Ascending aorta (tissue), 2 donors: ENCODE data around the gene DDX46. TPM values are rescaled to one million over a fixed set of nuclear protein-coding genes. Genes with fewer than 3 reads are reported as not detected.

Experiments
- DNase-seq, 2 donors: peaks; one replicate each; pipeline ENCODE4 v3.0.0-alpha.2; 2019; ENCODE audit warnings: low spot score in 2 of 2
- H3K27ac ChIP-seq, 2 donors: fragments of 200-600 bp; sonication (generic); one replicate each; pipeline ENCODE4 v1.5.1; 2016 to 2017; ENCODE audit warnings: mild to moderate bottlenecking in 1 of 2
- H3K27me3 ChIP-seq: fragments of 200-600 bp; sonication (generic); one replicate; pipeline ENCODE4 v1.5.1; 2017
- H3K36me3 ChIP-seq, 2 donors: fragments of 200-600 bp; sonication (generic); one replicate each; pipeline ENCODE4 v1.5.1; 2016
- H3K4me1 ChIP-seq, 2 donors: fragments of 200-600 bp; sonication (generic); one replicate each; pipeline ENCODE4 v1.5.1; 2016 to 2017; ENCODE audit warnings: mild to moderate bottlenecking in 1 of 2
- H3K4me3 ChIP-seq, 2 donors: fragments of 200-600 bp; sonication (generic); one replicate each; pipeline ENCODE4 v1.5.1; 2016 to 2017; ENCODE audit warnings: mild to moderate bottlenecking in 1 of 2
- H3K9me3 ChIP-seq, 2 donors: fragments of 200-600 bp; sonication (generic); one replicate each; pipeline ENCODE4 v1.5.1; 2016
- CTCF ChIP-seq, 3 experiments: fragments of 200-600 bp in 2 of 3; fragments of 450-650 bp in 1 of 3; sonication (generic) in 2 of 3; IDR thresholded peaks; one replicate each; pipeline ENCODE4 v1.5.1; 2016 to 2019; ENCODE audit warnings: antibody characterized with exemption in 3 of 3, mild to moderate bottlenecking in 1 of 3, moderate library complexity in 1 of 3
- intact Hi-C: fragments of 100-400 bp; cut with DNase I; formaldehyde crosslinking; loops from one replicate; pipeline ENCODE4 v1.15.1; 2023
- total RNA-seq: library from RNA; depleted of rRNA; stranded (reverse); fragments of >200 nt; gene quantifications from one replicate; pipeline ENCODE4 v1.1.0, GENCODE V29; 2016

The DDX46 gene
- total RNA-seq, 1 donor from 2014 or later: 84.1 TPM

- intact Hi-C loops: loop anchor here (10.0 kb wide), 2 partner anchors 139 to 499 kb away; partner anchors contain the start of genes CAMLG and UBE2B
Observed at GRCh38 chr5:134873494-134873893, 114.9 kb downstream of the DDX46 start.

GRCh38 chr5:134873987-134874830 lies 115.6 kb downstream of the DDX46 start, which contains the start of gene TXNDC15:
TSS of gene TXNDC15 (plus strand) at chr5:134874371. CDS start at chr5:134874428, 57 bp downstream.
- intact Hi-C loops: loop anchor here (1.0 to 10.0 kb wide), 4 partner anchors 27 to 499 kb away; partner anchors contain the start of genes CAMLG and UBE2B
- peak within 1 kb of the TSS; percentile 96 to 97 for H3K27ac ChIP-seq

More at GRCh38 chr5:134873494-134873893, 114.9 kb downstream of the DDX46 start:
- Histone ChIP-seq H3K4me1 (peaks cover 0 to 9% of the 10 kb centered on the region in 2 donors), H3K36me3 (no peaks in the 10 kb centered on the region), H3K9me3 (no peaks in the 10 kb centered on the region), H3K4me3 (peak overlapping the region; percentile 94 to 96), H3K27me3 (no peaks in the 10 kb centered on the region), H3K27ac (peak overlapping the region; percentile 96 to 97)
- no peak for TF ChIP-seq CTCF (IDR thresholded peaks at IDR 0.05)
- DNase-seq: no peak

GRCh38 chr5:134874831-134875655 lies 116.5 kb downstream of the DDX46 start:
- H3K36me3 ChIP-seq: no peaks in the 10 kb centered on the region
- peak overlapping the region; percentile 94 to 96 for H3K4me3 ChIP-seq
- H3K27ac ChIP-seq: peak overlapping the region; percentile 96 to 97
- peaks cover 0 to 9% of the 10 kb centered on the region in 2 donors for H3K4me1 ChIP-seq
- peak in 1 of 2 donors; percentile 81 for DNase-seq
- no peaks in the 10 kb centered on the region for H3K27me3 ChIP-seq
- TF ChIP-seq CTCF (IDR thresholded peaks at IDR 0.05): no peak
- no peaks in the 10 kb centered on the region for H3K9me3 ChIP-seq
- intact Hi-C loops: loop anchor here (1.0 to 10.0 kb wide), 4 partner anchors 28 to 500 kb away; partner anchors contain the start of genes CAMLG and UBE2B

More at GRCh38 chr5:134873987-134874830, 115.6 kb downstream of the DDX46 start, which contains the start of gene TXNDC15:
- no peaks in the 10 kb centered on the region for H3K9me3 ChIP-seq
- H3K27me3 ChIP-seq: no peaks in the 10 kb centered on the region
- H3K36me3 ChIP-seq: no peaks in the 10 kb centered on the region
- DNase-seq: peak; percentile 47 to 93
- no peak for TF ChIP-seq CTCF (IDR thresholded peaks at IDR 0.05)
- H3K4me3 ChIP-seq: peak within 1 kb of the TSS; percentile 94 to 96
- peaks cover 0 to 9% of the 10 kb centered on the region in 2 donors for H3K4me1 ChIP-seq

- Histone ChIP-seq H3K4me3 (no peak overlapping the region), H3K4me1 (peaks cover 0 to 9% of the 10 kb centered on the region in 2 donors), H3K36me3 (no peaks in the 10 kb centered on the region), H3K27ac (no peak overlapping the region), H3K27me3 (no peaks in the 10 kb centered on the region), H3K9me3 (no peaks in the 10 kb centered on the region)
- no peak for TF ChIP-seq CTCF (IDR thresholded peaks at IDR 0.05)
- intact Hi-C loops: loop anchor here (10.0 kb wide), 2 partner anchors 142 to 502 kb away; partner anchors contain the start of genes CAMLG and UBE2B
- DNase-seq: no peak
Observed at GRCh38 chr5:134877159-134877558, 118.6 kb downstream of the DDX46 start.

GRCh38 chr5:134878403-134878802 lies 119.8 kb downstream of the DDX46 start:
- H3K4me3 ChIP-seq: no peak overlapping the region
- TF ChIP-seq CTCF (IDR thresholded peaks at IDR 0.05): no peak
- no peaks in the 10 kb centered on the region for H3K27me3 ChIP-seq
- no peaks in the 10 kb centered on the region for H3K36me3 ChIP-seq
- H3K27ac ChIP-seq: no peak overlapping the region
- no peaks in the 10 kb centered on the region for H3K9me3 ChIP-seq
- intact Hi-C loops: loop anchor here (10.0 kb wide), 2 partner anchors 144 to 504 kb away; partner anchors contain the start of genes CAMLG and UBE2B
- H3K4me1 ChIP-seq: peaks cover 0 to 9% of the 10 kb centered on the region in 2 donors
- no peak for DNase-seq
